HG03432 (cell line): ENCODE measurements around the gene FIP1L1.
"Not testable (repeated sequence)": the region's sequence is repeated elsewhere in the genome, so short reads cannot be mapped to it uniquely, and the experiment has no call there.

Source experiments
- ATAC-seq: cut with Tn5 transposase; IDR thresholded peaks from one replicate; pipeline ENCODE4 v1.9.1; 2021; ENCODE audit warnings: mild to moderate bottlenecking, moderate library complexity; ENCODE audit not compliant: unreplicated experiment

Gene FIP1L1, protein sequence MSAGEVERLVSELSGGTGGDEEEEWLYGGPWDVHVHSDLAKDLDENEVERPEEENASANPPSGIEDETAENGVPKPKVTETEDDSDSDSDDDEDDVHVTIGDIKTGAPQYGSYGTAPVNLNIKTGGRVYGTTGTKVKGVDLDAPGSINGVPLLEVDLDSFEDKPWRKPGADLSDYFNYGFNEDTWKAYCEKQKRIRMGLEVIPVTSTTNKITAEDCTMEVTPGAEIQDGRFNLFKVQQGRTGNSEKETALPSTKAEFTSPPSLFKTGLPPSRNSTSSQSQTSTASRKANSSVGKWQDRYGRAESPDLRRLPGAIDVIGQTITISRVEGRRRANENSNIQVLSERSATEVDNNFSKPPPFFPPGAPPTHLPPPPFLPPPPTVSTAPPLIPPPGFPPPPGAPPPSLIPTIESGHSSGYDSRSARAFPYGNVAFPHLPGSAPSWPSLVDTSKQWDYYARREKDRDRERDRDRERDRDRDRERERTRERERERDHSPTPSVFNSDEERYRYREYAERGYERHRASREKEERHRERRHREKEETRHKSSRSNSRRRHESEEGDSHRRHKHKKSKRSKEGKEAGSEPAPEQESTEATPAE

DNA sequence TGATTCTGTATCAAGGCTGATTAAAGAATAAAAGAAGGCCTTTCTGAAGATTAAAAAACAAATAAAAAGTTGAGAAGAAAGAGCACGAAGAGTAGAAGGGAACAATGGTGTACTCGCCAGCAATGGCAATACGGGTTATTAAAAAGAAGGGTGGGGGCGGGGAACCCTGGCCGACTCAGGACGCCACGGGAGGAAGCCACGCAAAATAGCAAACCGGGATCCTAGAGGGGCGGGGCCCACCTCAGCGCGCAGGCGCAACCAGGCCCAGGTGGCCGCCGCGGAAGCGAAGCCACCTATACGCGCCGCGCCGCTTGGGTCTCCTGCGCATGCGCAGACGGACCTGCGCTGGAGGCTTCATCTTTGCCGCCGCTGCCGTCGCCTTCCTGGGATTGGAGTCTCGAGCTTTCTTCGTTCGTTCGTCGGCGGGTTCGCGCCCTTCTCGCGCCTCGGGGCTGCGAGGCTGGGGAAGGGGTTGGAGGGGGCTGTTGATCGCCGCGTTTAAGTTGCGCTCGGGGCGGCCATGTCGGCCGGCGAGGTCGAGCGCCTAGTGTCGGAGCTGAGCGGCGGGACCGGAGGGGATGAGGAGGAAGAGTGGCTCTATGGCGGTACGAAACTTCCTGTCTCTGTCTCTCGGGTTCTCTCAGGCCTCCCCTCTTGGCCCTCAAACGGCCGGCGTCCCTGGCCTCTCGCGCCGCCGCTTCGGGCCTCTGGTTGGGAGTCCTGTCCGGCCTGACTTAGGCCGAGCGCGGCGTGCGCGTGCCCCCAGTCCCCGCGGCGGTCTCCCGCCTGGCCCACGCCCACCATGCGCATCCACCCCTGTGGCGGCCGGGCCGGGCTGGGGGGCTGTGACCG is at the start of gene FIP1L1:
Gene FIP1L1, plus strand, starts transcription at position 323 of the 852 bp plus-strand sequence. Its CDS starts 198 bp downstream, at position 521.
- ATAC-seq: peak; percentile 92

DNA sequence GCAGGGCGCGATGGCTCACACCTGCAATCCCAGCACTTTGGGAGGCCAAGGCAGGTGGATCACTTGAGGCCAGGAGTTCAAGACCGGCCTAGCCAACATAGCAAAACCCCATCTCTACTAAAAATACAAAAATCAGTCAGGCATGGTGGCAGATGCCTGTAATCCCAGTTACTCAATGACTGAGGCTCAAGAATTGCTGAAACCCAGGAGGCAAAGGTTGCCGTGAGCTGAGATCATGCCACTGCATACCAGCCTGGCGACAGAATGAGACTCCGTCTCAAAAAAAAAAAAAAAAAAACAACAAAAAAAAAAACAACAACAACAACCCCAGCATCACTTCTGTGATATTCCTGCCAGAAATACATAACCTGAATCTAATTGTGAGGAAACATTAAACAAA is 42.5 kb upstream of the FIP1L1 start:
- not testable (repeated sequence) for ATAC-seq

DNA sequence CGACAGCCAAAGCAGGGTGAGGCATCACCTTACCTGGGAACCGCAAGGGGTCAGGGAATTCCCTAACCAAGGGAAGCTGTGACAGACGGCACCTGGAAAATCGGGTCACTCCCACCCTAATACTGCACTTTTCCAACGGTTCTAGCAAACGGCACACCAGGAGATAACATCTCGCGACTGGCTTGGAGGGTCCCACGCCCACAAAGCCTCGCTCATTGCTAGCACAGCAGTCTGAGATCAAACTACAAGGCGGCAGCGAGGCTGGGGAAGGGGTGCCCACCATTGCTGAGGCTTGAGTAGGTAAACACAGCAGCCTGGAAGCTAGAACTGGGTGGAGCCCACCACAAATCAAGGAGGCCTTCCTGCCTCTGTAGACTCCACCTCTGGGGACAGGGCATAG is 37.3 kb upstream of the FIP1L1 start:
- not testable (repeated sequence) for ATAC-seq

DNA sequence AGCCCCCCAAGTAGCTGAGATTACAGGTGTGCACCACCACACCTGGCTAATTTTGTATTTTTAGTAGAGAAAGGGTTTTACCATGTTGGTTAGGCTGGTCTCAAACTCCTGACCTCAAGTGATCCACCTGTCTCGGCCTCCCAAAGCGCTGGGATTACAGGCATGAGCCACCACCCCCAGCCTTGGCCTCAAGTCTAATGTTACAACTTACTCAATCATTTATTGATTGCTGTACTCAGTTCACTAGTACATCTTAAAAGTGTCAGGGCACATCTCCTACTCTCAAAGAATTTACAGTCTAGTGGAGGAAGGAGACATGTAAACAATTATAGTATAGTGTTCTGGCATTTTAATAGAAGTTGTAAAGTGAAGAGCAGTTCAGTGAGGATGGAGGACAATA is 31.0 kb upstream of the FIP1L1 start:
- not testable (repeated sequence) for ATAC-seq

DNA sequence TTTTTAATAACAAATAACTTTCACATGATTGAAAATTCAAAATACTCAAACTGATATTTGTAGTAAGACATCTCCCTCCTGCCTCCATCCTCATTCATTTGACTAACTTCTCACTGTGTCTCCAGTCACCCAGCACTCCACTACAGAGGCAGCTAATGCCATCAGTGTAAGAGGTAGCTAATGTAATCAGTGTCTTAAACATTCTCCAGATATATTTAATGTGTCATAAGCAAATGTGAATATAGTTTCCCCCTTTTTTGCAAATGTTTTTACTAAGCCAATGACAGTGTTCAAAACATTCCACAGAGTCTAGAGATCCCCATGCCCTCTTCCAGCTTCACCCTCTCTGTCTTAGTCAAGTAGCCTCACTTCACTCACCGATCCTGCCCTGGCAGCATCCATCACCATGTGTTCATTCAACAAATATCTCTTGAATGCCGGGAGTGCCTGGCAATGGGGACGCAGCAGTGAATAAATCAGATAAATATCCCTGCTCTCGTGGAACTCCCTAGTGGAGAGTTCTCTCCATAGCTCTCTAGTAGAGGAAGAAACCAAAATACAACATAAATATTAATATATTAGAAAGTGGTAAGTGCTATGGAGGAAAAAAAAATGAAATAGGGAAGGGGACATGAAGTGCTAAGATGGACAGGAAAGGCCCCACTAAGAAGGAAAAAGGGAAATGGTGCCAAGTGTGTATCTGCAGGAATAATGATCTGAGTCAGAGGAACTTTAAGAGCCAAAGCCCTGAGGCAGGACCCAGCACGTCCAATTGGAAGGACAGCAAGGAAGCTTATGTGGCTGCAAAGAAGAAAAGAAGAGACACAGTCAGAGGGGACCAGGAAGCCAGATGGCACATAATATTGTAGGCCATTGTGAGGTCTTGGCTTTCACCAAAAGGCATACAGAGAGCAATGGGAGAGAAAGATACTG is 30.3 kb upstream of the FIP1L1 start:
- no peak for ATAC-seq

DNA sequence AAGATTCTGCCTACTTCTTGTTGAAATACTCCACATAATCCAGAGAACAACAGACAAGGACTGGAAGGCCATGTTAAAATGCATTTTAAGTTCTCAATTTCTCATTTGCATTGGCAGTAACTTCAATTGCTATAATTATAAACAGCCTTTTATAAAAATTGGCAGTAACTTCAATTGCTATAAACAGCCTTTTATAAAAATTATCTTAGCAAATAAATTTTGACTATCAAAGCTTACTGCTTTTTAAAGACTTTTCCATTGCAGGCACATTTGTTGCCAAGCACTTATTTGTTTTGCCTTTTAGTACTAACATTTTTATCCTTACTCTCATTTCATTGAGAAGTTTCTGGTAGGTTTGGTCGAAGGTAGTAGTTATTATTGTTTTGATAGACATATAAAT is 29.4 kb upstream of the FIP1L1 start:
- ATAC-seq: no peak

DNA sequence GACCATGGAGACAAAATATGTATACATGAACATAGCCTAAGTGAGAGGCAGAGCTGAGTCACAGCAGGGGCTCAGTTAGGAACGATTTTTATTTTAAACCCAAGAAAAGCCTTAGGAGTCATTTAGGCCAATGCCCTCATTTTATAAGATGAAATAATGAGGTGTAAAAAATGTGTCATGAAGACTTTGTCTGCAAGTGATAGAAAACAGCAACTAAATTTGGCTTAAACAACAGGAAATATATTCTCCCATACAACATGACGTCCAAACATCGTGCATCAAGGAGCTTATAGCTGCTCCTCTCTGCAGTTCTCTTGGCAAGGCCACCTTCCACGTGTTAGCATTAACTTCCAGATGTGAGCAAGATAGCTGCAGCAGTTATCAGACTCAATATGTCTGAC is 28.4 kb upstream of the FIP1L1 start:
- no peak for ATAC-seq

DNA sequence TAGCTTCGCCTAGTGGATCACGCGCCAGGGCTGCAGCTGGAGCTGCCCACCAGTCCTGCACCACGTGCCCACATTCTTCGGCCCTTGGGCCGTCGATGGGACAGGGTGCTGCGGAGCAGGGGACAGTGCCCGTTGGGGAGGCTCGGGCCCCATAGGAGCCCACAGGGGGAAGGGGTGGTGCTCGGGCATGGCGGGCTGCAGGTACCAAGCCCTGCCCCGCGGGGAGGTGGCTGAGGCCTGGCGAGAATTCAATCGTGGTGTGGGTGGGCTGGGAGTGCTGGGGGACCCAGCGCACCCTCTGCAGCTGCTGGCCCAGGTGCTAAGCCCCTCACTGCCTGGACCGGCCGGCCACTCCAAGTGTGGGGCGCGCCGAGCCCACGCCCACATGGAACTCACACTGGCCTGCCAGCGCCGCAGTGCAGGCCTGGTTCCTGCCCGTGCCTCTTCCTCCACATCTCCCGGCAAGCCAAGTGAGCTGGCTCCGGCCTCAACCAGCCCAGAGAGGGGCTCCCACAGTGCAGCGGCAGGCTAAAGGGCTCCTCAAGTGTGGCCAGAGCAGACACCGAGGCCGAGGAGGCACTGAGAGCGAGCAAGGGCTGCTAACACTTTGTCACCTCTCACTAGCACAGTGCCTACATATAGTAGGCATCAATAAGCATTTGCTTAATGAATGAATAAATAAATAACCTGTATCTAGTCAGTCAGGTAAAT is 23.3 kb upstream of the FIP1L1 start:
- ATAC-seq: no peak

DNA sequence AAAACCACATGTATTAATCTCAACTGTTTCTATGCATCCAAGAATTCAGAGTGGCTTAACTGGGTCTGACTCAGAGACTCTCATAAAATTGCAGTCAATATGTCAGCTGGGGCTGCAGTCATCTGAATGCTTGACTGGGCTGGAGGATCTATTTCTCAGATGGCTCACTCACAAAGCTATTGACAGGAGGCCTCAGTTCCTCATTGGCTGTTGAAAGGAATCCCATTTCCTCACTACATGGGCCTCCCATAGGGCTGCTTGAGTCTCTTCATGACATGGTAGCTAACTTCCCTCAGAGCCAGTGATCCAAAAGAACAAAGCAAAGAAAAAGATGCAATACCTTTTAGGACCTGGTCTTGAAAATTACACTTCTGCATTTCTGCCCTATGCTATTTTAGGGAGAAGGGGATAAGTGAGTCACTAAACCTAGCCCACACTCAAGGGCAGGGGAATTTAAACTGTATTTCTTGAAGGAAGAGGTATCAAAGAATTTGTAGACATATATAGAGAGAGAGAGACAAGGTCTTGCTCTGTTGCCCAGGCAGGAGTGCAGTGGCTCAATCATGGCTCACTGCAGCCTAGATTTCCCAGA is 21.4 kb upstream of the FIP1L1 start:
- no peak for ATAC-seq

DNA sequence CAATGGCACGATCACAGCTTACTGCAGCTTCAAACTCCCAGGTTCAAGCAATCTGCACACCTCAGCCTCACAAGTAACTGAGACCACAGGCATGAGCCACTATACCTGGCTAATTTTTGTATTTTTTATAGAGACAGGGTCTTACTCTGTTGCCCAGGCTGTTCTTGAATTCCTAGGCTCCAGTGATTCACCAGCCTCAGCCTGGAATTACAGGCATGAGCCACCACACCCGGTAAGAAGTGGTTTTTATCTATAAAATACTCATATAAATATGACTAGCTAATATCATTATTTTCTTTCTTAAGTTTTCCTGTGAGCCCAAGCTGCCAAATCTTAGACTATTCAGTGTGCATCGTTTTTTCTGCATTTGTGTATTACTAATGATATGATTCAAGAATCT is 16.0 kb upstream of the FIP1L1 start:
- no peak for ATAC-seq

DNA sequence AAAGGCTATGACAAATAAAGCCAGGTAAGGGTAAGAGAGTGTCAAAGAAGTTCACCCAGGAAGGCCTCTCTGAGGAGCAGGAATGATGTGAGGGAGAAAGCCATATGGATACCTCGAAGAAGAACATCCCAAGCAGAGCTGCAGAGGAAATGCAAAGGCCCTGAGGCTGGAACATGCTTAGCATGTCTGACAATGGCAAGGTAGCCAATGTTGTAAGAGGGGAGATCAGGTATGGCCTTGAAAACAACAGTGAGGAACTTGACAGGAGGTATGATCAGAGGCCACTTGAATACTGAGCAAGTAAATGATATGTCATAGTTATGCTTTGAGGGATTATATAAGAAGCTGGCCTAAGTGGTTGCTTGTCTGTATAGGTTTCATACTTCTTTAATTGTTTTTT is 15.3 kb upstream of the FIP1L1 start:
- ATAC-seq: no peak

DNA sequence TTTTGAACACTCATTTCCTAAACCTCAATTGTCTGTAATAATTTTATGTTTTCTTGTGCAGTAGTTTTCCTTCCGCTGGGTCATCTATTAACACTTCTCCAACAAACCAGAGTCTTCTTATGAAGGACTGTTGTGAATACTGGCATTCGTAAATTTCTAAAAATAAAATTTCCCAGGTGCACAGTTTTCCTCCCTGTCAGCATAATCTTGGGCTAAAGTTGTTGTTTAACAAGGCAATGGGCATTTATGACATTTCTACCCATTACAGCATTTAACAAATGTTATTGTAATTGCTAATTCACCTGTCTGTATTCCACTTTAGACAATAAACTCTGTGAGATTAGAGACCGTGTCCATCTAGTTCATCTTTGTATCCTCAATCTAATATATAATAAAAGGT is 12.8 kb upstream of the FIP1L1 start:
- ATAC-seq: no peak

DNA sequence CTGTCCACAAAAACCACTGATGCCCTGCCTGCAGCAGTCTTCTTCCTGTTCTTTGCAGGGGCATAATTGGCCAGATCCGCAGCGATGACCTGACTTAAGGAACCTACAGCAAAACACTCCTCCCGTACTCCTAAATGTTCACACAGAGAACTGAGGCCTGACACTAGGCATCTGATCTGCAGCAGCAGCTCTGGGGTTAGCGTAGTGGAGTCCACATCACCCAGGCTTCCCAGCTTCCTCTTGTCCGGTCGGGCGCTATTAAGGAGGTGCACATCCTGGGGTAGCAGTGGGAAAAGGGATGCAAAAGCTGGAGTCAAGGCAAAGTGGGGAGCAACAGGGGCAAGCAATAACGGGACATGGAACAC is 12.3 kb upstream of the FIP1L1 start:
- peak; percentile 10 for ATAC-seq

DNA sequence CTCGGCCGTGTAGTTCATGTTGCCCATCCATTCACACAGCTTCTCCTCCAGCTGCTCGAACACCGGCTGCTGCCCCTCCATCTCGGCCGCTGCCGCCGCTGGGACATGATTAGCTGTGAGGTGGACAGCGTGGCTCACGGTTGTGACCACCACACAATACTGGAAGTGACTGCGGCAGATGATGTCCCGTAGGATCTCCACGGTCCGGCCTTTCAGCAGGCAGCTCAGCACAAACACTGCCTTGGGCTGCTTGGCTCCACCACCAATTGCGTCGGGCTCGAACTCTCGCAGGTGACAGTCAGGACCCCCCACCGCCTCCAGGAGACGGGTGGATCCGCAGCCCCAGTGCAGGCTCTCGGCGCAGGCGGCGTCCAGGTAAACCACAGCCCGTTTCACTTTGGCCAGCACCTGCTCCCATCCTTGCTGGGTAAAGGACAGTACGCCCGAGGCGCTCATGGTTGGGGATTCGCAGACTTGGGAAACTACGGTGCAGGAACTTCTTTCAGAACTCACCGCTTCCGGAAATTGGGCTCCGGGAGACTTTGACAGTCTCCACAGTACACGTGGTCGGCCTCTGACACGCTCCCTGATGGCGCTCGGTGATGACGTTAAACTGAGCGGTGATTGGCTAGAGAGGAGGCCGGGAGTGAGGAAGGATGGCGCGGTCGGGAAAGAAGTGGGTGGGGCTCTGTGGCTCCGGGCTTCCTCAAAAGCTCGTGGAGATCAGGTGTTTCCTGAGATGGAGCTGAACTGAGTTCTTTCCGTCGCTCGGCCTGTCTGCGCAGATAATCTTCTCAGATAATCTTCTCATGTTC is 11.7 kb upstream of the FIP1L1 start, which contains the start of gene SCFD2:
Gene SCFD2, minus strand, starts transcription at position 576 of the 815 bp plus-strand sequence.
- ATAC-seq: peak; percentile 99

DNA sequence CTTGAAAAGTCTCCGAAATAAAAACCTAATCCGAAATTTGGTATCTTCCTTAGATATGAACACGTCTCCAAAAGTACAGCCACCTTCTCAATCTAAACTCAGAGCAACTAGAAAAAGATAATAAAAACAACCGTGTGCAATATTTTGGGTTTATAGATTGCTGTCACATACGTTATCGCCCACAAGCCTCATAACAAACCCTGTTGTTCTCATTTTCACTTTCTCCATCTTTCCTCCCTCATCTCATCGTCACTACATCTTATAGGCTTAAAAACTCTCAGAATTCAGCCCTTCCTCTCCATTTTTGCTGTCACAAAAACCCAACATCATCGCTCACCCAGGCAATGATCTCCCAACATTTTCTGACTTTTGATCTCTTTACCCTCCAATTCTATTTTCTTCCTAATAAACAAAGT is 11.1 kb upstream of the FIP1L1 start:
- ATAC-seq: peak; percentile 15

DNA sequence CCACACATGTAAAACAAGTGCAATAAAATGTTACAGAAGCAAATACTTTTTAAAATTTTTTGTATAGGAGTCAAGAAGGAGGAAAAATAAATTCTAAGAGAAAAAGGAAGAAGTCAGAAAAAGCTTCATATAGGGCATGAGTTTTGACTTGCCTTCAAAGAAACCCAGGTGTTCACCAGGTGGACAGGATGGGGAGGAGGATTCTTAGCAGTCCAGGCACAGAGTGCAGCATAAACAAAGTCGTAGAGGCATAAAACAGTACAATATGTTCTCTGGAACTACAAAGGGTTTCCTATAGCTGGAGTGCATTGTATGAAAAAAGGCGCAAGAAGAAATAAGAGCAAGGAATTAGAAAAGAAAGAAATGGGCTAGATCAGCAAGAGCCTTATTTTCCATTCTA is 9.7 kb upstream of the FIP1L1 start:
- ATAC-seq: no peak

DNA sequence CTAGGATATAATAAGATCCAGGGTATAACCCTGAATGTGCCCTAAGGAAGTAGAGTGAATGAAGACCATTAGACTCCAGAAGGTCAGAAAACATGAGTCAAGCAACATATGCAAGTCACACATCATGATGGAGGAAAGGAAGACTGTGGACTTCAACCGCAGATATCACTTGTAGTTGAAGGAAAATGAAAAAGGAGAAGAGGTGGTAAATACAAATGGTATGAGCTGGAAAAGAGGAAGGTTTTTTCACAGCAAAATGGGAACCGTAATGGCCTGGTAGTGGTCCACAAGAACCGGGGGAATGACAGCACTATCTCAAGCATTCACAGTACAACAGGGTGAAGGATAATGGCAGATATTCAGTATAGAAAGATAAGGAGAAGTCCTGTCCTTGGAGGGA is 6.4 kb upstream of the FIP1L1 start:
- no peak for ATAC-seq

DNA sequence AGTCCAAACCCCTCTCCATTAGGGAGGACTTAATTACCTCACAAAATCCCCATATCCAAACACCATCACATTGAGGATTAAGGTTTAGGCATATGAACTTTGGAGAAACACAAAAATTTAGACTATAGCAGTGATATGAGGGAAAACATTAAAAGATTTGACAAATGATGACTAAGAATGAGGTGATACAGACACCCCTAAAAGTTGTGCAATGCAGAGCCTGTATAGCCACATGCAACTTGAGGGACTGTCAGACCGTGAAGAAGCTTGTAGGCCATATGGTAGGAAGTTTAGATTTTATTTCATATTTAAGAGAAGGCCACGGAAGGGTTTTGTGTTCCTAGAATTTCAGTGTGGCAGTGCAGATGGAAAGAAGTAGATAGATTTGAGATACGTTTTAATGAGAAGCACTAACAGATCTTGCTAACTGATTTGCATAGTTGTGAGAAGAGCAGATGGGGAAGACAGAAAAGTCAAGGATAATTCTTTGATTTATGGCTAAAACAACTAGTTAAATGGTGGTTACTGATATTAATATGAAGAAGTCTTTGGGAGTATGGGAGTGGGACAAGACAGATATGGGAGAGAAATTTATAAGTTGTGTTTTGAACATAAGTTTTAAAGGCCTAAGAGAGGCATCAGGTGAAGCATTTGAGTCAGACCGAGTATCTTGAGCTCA is 5.5 kb upstream of the FIP1L1 start:
- ATAC-seq: no peak
